HG02970 (cell line): Measurements from ENCODE around the gene ZC3H8.
"Not testable (repeated sequence)": the region's sequence is repeated elsewhere in the genome, so short reads cannot be mapped to it uniquely, and the experiment has no call there.

Source experiments
- ATAC-seq: cut with Tn5 transposase; IDR thresholded peaks from one replicate; pipeline ENCODE4 v1.9.1; 2021; ENCODE audit warnings: mild to moderate bottlenecking, moderate library complexity, moderate number of reproducible peaks; ENCODE audit not compliant: unreplicated experiment, low FRiP score

ZC3H8 gene

DNA sequence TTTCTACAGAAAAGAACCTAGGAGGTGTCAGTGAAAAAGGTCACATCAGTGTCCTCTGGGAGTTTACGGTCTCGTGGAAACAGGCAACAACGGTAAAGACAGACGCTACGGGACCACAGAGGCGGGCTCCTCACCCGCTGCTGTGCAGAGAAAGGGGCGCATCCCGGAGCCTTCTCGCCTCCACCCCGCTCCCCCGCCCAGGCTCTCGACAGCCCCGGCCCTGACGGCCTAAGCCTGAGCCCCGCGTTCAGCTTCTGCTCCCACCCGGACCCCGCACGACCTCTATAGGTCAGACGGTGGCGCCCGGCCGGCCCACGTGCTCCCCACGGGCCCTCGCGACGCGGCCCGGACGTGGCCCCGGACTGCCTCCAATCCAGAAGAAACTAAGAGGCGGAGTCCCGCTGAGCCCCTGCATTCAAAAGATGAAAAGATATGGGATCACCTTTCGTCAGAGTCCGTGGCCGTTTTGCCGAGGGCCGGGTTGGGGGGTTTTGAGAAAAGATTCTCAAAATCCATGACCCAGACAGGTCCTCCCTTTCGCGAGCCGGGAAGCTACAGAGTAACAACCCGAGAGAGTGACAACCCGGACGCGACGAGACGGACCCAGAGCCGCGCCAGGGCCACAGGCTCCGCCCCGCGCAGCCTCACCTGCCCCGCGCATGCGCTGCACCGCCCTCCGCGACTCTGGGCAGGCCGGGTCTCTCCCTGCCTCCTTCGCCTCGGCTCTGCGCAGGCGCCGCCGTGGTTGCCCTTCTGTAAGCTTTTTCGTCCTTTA is at the start of gene ZC3H8:
Gene ZC3H8, minus strand, starts transcription at position 577 of the 775 bp plus-strand sequence. Its CDS starts 61 bp downstream, at position 516.
- ATAC-seq, result peak; percentile 89

DNA sequence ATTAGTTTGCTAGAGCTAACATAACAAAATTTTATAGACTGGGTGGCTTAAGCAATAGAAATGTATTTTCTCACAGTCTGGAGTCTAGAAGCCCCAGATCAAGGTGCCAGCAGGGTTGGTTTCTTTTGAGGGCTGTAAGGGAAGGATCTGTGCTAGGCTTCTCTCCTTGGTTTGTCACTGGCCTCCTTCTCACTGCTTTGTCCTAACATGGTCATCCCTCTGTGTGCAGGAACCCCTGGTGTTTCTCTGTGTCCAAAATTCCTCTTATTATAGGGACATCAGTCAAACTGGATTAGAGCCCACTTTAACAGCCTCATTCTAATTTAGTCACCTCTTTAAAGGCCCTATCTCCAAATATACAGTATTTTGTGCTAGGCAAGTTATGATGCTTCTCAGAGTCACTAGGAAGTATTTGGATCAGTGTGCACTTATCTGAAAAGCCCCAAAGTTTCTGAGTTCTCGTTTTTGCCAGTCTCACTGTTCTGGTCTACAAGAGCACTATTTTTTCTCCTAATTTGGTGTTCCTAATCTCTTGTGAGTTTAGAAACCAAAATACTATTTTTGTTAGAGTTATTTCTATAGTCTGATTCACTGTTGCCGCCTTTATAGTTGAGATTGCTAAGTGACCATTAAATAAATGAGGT is 49.6 kb upstream of the ZC3H8 start:
- no peak for ATAC-seq

DNA sequence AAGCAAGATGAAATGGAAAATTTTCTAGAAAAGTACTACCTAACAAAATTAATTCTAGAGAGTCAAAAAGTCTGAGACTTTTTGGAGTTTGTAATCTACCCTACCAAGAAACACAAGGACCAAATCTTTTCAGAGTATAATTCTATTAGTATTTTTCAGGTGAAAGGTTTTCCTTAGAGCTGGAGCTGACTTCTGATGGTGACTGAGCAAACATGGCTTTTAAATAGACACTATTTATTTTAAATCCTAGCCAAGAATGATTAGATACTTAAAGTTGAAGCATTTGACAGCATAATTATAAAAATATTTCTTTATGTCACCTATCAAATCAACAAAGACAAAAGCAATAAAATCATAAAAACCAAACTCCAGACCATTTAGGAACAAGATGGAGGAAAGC is 47.1 kb upstream of the ZC3H8 start:
- no peak for ATAC-seq

DNA sequence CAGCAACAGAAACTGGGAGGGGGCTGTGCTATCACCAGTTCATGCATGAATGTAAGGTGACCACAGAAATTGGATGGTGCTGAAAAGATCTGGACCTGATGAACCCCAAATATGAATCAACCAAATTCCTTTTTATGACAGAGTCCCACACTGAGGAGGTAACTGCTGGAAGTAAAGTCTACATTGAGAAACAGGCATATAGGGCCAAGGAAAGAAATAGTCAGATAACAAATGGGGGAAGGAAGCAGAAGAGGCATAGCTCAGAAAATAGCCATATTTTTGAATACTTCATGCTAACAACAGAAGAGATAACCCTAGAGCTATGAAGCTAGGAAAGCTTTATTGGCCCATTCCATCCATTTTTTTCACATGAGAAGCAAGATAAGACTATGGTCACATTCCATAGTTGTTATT is 46.3 kb upstream of the ZC3H8 start:
- no peak for ATAC-seq

DNA sequence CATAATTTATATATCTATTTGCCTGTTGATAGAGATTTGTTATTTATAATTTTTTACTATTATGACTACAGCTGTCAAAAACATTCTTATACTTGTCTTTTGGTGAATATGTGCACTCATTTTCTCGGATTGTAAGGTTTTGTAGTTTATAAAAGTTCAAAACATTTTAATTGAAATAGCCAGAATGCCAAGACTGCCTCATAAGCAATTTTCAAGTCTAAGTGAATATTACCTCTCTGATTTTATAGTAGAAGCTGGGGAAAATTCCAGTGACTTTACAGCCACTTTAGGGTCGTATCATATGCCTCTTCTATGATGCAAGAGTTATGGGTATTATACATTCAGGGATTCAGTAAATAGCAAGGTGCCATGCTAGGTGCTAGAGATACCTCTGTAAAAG is 41.6 kb upstream of the ZC3H8 start:
- ATAC-seq, result no peak

DNA sequence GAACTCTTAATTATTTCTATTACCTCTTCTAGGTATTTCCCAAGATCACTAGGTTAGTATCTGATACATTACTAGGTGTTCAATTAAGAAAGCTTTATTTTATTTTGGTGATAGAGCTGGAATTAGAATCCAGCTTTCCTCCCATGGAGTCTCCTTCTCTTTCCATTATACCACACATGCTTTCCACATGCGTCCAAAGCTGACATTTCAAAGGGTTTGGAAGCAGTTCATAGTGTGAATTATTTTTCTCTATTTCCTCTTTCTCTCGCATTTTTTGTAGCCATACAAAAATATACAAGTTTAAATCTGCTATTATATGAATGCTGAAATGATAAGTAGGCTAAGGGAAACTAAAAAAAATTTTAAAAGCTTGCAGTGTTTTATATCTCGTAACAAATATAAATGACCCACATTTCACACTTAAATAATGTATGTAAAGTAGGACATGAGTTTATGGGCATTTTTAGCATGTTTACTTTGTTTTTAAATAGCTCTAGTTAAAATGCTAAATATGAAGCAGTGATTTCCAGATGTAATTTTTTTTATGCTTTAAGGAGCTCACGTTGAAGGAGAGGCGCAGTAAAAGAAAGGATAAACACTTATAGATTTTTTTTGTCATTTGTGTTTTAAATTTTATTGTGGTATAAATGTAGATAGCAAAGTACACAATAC is 40.7 kb upstream of the ZC3H8 start:
- ATAC-seq, result no peak

DNA sequence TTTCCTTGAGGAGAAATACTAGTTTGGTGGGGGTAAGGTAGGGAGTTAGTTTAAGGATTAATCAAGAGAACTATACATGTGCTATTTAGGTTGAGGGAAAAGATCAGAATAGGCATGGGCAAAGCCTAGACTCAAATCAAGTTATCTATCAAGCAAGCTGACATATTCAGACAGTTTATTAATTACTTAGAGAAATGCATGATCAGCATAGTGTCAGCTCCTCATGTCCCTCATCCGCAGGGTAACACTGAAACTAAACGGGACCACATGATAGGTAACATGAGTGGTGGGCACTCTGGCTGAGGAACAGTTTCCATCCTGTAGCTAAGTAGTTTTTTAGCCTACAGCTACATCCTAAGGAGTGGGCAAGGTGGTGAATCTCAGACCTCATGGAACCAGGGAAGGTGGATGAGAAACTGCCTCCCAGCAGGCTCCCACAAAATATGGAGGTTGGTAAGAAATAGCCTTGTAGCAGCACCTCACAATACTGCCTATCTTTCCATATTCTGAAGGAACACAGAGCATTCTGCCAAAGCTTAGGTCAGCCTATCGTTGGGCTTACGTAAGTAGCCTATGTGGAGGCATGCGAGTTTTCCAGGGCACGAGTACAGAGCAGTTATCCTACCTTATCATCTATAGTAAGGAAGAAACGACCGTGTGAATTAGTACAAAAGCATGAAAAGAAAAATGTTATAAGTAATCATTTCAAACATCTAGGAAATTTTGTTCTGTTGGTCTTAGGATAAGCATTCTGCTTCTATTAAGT is 39.0 kb upstream of the ZC3H8 start:
- no peak for ATAC-seq

DNA sequence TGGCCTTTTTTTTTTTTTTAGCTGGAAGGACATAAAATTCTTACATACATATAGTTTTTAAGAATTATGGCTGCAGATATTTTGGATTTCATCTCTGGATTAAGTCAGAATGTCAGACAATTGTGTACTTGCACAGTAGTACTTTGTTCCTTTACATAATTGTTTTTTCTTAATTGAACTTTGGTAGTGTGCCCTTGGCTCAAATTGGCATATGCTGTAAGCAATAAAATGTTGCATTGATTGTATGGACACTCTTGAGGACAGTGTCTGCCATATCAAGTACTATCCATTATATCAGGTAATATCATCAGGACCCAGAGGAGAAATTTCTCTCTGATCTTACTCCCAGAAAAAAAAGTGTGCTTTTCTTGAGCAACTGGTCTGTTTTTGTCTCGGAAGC is 35.8 kb upstream of the ZC3H8 start:
- ATAC-seq, result no peak

DNA sequence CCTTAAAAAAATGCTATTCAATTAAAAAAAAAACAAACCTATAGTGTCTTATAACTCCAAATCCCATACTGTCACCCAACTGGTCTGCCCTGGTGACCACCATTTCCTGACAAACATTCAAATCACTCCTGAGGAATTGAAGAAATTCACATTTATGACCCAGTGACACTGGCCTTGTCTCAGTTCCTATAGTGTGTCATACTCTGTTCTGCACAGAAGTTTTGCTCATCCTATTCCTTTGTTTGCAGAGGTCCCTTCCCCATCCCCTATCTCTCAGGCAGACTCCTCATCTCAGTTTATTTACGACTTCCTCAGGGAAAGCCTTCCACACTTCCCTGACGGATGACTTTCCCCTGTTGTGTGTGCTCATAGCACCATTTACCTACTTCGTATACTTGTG is 35.2 kb upstream of the ZC3H8 start:
- ATAC-seq, result no peak

DNA sequence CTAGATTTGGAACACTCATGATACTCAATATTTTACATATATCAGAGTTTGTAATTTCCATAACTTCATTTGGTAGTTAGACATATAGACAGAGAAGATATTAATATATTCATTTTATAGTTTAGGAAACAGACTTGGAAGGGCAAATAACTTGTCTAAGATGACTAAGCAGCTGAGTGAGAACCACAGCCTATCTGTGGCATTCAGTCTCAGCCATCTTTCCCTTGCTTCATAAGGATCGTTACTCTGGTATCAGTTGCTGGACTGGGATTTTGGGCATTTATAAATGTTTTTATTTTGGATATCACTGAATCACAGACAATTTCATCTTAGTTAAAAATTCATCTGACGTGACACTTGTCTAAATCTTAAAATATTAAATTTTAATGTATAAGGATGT is 28.7 kb upstream of the ZC3H8 start:
- not testable (repeated sequence) for ATAC-seq

DNA sequence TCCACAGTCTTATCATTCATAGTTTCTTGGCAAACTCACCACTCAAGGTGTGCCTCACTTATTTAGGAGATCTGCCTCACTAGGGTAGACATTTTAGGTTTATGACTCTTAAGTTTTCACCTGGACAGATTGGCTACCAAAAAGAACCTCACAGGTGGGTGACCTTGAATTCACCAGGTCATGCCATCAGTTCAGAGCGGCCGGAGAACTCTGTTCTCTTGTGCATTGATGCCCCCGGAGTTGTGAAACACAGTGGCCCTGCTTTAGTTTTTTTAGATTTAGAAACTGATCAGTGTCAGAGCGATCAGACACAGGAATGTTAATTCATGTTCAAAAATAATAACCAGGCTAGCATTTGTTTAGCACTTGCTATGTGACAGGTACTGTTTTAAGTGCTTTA is 27.2 kb upstream of the ZC3H8 start:
- ATAC-seq, result not testable (repeated sequence)

DNA sequence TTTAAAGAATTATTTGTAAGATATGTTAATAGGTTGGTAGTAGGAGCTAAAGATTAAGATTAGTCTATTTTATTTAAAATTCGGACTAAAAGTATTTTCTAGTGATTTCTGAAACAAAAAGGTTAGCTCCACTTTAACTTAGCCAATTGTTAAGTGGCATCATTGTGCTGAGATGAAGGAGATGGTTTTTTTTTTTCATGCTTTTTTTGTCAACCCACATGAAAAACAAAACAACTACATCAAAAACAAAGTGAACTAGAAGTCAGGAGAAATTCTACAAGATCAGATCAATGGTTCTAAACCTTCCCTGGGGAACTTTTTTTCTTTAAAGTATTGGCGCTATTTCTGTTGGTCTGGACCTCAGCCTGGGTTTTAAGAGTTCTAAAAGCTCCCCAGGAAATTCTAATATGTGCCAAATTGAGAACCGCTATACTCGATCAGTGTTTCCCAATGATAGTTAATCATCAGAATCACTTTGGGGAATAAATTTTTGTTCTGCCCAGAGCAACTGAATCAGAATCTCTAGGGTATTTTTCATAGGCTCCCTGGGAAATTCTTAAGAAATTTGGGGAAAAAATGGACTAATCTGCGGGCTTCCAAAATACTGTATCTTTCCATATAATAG is 22.9 kb upstream of the ZC3H8 start:
- ATAC-seq, result no peak

DNA sequence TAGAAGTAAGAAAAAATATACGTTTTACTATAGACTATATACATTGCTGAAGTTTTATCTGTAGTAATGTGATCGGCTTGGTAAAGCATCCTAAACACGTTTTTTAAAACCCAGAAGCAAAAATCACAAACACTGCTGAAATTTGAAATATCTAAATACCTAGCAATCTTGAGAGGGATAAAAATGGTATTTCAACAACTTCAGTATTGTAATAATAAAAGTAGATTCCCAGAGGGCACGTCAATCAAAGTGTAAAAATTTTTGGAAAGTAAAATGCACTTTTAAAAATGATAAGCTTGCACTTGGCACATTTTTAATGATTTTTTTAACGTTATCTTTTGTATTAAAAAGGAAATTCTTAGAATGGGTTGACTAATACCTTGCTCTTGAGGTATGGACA is 22.1 kb upstream of the ZC3H8 start:
- ATAC-seq, result no peak

DNA sequence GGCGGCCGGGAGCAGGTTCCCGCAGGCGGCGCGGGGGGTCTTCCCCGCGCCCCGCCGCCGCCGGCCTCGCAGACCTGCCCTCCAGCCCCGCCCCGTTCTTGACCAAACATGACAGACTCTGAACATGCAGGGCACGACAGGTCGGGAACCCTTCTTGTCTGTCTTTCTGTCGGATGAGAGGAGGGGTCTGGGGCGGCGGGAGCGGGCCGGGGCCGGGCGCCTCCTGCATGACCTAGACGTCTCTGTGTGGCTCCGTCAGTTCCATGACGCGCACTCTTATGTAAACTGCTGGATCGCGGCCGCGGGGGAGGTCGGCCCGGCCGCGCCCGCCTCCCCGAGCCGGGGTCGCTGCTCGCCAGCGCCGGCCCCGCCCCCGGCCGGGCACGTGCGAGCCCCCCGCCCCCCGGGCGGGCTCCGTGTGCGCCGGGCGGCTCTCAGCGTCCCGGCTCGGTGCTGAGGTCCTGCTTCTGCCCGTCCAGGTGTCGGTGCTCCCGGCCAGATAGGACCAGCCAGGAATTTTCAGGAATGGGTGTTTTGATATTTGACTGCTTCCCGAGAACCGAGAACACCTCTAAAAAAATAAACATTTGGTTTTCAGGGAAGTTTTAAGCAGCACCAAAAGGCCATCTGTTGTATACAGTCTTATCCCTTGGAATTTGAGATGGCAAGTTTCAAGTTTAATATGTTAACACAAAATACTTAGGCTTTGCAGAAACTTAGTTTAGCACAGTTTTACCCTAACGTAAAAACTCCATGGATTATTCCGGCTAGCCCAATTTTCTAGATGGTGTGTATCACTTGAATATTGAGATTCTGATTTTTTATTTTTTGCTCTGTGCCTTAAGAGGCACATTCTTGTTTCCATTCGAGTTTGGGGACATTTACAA is 21.3 kb upstream of the ZC3H8 start:
- ATAC-seq, result peak; percentile 49

DNA sequence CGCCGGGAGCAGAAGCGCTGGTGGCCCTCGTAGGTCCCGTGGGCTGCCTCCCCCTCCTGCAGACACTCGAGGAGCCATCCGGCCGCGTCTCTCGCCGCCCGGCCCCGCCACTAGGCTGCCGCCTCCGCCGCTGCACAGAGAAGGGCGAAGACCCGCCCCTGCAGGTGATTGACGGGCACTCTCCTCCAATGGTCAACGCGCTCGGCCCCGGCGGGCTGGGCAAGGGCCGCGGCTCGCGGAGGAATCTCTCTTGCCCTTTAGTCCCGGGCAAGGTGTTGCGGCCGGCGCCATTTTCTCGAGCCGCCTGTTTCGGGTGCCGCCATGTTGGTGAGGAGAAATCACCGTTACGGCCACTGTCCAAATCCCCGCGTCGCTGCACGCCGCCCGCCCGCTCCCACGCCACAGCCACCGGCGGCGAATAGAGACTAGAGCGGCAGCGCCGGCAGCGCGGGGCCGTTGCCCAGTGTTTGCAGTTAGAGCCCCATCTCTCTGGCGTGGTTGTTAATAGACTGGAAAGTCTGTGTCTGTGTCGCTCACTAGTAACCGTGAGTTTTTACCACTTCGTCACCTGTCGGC is 20.6 kb upstream of the ZC3H8 start, which contains the start of gene ZC3H6:
Gene ZC3H6, plus strand, starts transcription at position 287 of the 576 bp plus-strand sequence. CDS start 398 bp downstream, outside the sequence.
- ATAC-seq, result peak; percentile 96

DNA sequence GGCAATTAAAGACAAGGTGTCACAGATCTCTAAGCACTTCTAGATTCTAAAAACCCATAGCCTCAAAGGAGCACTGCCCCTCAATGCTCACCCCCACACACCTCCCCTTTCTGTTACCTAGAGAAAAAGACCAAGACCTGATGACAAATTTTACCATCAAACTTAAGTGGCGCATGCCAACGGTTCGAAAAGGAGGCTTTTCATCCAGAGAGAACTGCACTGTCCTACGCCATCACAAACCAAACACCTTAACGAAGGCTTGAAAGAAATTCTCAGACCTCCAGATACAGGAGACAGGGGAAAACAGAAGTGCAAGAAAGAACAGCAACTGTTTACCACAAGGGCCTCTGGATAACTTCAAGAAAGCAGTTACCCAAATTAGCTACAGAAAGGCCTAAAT is 18.5 kb upstream of the ZC3H8 start:
- no peak for ATAC-seq

DNA sequence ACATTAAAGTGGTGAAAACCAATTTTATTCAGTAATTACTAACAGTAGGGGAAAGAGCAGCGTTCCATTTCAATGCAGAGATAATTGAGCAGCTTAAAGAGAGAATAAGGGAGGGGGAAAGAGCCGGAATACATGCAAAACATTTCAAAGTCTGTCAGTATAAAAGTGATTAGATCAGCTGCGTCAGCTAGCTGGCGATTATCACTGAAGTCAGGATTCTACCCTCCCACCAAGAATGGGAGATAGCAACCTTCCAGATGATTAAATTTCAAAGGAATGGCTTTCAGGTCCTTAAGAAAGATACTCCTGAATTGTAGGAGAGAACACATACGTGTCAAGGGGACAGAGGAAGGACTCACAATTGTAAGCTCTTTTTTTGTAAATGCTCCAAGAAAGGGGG is 17.8 kb upstream of the ZC3H8 start:
- ATAC-seq, result no peak

DNA sequence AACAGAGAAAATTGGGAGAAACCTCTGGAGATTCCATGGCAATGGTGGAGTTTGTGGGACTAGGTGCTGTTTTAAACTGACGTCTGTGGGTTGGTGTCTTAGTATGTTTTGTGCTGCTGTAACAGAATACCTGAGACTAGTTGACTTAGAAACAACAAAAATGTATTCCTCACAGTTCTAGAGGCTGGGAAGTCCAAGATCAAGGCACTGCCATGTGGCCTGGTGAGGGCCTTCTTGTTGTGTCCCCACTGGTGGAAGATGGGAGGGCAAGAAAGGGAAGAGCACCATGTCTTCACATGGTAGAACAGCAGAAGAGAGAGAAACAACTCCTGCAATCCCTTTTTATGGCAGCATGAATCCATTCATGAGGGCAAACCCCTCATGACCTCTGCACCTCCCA is 13.7 kb upstream of the ZC3H8 start:
- no peak for ATAC-seq

DNA sequence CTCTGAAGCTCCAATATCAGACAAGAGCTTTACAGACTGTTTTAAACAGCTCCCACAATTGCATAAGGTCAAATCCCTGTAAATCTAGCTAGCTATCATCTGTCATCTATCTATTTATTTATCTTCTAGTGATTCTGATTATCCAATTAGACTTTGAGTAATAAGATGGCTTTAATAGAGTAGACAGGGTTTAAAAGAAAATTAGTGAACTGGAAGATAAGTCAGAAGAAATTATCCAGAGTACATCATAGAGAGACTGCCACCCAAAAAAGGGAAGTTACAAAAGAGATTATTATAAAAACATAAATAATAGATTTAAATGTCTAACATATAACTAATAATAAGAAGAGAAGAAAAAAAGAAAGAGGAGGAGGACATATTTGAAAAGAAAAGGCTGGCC is 8.0 kb upstream of the ZC3H8 start:
- ATAC-seq, result no peak
